ENCODE measurements around the gene RAC2.

Gene RAC2

DNA sequence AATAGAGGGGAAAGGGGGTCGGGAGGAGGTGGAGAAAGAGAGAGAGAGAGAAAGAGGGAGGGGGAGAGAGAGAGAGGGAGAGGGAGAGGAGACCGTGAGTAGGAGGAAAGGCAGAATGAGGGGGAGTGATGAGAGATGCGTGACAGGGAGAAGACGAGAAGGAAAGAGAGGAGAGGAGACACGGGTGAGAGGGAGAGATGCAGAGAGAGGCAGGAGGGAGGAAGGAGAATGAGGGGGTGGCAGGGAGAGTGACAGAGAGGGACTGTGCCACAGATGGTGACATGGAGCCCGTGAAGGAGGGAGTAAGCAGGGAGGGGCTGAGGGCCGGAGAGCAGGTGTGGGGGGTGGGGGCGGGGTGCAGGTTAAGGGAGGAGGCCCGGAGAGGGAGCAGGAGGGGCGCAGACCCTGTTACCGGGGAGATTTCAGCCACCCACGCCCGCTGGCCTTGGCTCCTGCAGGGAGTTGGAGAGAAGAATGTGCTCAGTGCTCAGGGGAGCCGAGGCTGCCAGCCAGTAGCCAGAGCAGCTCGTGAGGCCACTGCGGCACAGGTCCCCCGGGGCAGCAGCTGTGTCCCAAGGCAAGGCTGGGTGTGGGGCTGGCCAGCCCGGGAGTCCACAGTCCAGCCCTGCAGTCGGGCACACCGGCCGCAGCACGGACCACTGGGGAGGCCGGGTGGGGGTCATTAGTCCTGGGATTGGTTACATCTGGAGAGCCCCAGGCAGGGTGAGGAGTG, 31.7 kb downstream of the RAC2 start, which contains the start of gene SSTR3:
Gene SSTR3 (minus strand): TSS at position 304 of the 733 bp plus-strand sequence. CDS start 4,674 bp downstream, outside the sequence.
- H3K4me1 Mint-ChIP-seq: peaks cover 27% of the 10 kb centered on the region
- no peaks in the 10 kb centered on the region for H3K36me3 Mint-ChIP-seq
- H3K27me3 Mint-ChIP-seq: no peaks in the 10 kb centered on the region
- H3K9me3 Mint-ChIP-seq: no peaks in the 10 kb centered on the region
- ATAC-seq: no peak
- peak within 1 kb of the TSS; percentile 41 for H3K27ac Mint-ChIP-seq
- no peak within 1 kb of the TSS for H3K4me3 Mint-ChIP-seq

DNA sequence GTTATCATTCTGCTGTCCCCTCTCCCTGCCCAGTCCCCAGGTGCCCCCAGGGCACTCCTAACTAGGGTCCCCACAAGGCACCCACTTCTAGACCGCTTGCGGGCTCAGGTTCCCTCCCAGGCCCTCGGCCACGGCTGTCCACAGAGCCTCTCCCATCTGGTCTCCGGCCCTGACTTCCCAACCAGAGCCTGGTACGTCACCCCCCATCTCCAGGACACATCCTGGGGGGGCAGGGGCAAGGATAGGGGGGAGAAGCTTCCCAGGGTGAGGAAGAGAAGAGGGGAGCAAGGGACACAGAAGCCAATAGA, 32.2 kb downstream of the RAC2 start:
- Mint-ChIP-seq H3K36me3 (no peaks in the 10 kb centered on the region), H3K27ac (peak overlapping the region; percentile 38), H3K27me3 (no peaks in the 10 kb centered on the region), H3K4me3 (no peak overlapping the region), H3K4me1 (peaks cover 25% of the 10 kb centered on the region), H3K9me3 (no peaks in the 10 kb centered on the region)
- no peak for ATAC-seq

DNA sequence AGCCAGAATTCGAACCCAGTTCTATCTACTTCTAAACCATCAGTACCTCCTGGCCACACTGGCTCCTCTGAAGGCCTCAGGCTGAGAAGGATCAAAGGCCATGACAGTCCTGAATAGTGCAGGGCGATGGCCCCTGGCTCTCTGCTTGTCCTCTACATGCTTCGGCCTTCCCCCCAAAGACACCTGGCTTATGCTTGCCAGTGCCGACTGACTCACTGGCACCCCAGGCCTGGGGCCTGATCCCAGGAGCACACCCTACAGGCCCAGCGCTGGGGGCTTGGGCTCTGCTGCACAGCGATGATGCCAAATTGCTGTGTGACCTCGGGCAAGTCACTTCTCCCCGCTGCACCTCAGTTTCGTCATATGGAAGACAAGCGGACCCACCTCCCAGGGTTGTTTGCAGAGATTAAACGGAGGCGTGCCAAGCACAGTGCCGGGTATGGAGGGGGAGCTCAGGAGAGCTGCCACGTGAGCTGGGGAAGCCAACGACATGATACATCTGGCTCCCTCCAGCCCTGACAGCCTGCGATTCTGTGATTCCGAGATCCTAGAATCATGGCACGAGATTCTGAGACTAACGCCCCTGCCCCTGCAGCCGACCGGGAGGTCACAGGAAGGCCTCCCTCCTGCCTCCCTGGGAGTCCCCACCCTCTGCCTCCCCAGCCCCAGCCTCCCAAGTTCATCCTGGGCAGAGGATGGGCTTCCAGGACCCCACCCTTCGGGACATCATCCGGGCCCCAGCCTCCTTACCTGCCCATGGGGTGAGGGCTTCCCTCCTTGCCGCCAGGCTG, 32.8 kb downstream of the RAC2 start:
- Mint-ChIP-seq H3K4me1 (peaks cover 19% of the 10 kb centered on the region), H3K9me3 (no peaks in the 10 kb centered on the region), H3K36me3 (no peaks in the 10 kb centered on the region), H3K4me3 (no peak overlapping the region), H3K27ac (peak overlapping the region; percentile 28), H3K27me3 (no peaks in the 10 kb centered on the region)
- no peak for ATAC-seq

DNA sequence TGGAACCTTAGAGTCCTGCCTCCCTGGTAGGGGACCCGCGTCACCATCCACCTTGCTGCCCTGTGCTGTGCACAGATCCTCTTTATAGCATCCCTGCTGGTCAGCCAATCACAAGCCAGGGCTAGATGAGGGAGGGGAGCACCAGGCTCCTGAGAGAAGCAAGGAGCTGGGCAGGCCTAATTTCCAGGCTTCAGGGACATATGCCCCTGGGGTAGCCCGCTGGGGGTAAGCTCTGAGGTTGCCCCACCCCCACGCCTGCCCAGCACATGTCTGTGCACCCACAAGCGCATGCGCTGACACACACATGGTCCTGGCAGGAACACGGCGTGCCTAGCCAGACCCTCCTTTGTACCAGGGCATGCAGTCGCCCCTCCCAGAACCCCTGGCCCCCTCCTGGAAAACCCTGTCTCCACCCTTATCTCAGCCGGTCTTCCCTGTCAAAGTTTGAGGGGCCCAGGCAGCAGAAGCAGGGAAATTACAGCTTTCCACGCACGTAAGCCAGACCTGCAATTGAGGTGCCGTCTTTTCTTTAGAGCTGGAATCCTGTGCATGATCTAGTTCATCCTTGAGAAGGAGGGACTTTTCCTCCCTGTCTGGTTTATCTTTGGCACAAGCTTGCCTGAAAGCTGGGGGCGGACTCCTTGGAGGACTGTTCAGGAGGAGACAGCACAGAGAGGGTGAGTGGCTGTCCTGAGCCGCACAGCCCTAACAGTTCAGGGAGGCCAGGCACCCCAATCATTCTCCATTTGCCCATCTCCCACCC, 33.8 kb downstream of the RAC2 start:
- Mint-ChIP-seq H3K4me1 (peaks cover 20% of the 10 kb centered on the region), H3K9me3 (no peaks in the 10 kb centered on the region), H3K27me3 (no peaks in the 10 kb centered on the region), H3K36me3 (no peaks in the 10 kb centered on the region), H3K4me3 (no peak overlapping the region), H3K27ac (peak overlapping the region; percentile 28)
- no peak for ATAC-seq

DNA sequence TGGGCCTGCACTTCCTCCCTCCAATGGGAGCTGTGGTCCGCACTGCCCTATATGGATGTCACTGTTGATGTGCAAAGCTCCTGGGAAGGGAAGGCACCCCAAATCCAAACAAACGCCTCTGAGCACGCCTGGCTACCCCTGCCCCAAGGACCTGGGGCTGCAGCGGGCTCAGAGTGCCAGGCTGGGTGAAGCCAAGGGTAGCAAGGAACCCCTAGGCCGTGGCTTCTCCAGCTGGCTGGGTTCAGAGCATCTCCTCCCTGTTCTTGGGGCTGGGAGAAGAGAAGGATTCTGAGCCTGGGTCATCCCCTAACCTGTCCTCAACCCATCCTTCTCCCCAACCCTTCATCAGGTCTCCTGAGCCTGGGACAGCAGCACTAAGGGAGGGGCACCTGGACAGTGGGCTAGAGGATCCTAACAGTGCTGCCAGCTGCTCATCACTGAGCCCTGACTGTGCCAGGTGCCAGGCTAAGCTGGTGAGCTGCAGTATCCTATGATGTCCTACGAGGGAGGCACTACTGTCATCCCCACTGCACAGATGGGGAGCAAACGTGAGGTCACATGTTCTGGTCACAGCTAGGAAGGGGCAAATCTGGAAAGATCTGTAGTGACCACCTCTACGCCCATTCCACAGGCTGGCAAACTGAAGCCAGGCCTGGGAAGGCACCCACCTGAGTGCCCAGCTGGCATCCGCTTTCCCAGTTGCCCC, 34.8 kb downstream of the RAC2 start:
- ATAC-seq: no peak
- Mint-ChIP-seq H3K36me3 (no peaks in the 10 kb centered on the region), H3K27me3 (no peaks in the 10 kb centered on the region), H3K4me1 (peaks cover 22% of the 10 kb centered on the region), H3K27ac (peak overlapping the region; percentile 72), H3K9me3 (no peaks in the 10 kb centered on the region), H3K4me3 (no peak overlapping the region)

GRCh38 chr22:37208401-37209139, 35.5 kb downstream of the RAC2 start:
- no peak for ATAC-seq
- Mint-ChIP-seq H3K36me3 (no peaks in the 10 kb centered on the region), H3K4me1 (peaks cover 22% of the 10 kb centered on the region), H3K27ac (peak overlapping the region; percentile 72), H3K4me3 (no peak overlapping the region), H3K27me3 (no peaks in the 10 kb centered on the region), H3K9me3 (no peaks in the 10 kb centered on the region)

GRCh38 chr22:37207981-37208380, 36.1 kb downstream of the RAC2 start:
- H3K4me3 Mint-ChIP-seq: no peak overlapping the region
- ATAC-seq: no peak
- no peaks in the 10 kb centered on the region for H3K36me3 Mint-ChIP-seq
- H3K27me3 Mint-ChIP-seq: no peaks in the 10 kb centered on the region
- H3K27ac Mint-ChIP-seq: no peak overlapping the region
- peaks cover 22% of the 10 kb centered on the region for H3K4me1 Mint-ChIP-seq
- H3K9me3 Mint-ChIP-seq: no peaks in the 10 kb centered on the region

GRCh38 chr22:37206841-37207821, 36.9 kb downstream of the RAC2 start:
- Mint-ChIP-seq H3K36me3 (no peaks in the 10 kb centered on the region), H3K27ac (peak overlapping the region; percentile 34), H3K4me3 (no peak overlapping the region), H3K9me3 (no peaks in the 10 kb centered on the region), H3K27me3 (no peaks in the 10 kb centered on the region), H3K4me1 (peaks cover 18% of the 10 kb centered on the region)
- ATAC-seq: peak; percentile 32

DNA sequence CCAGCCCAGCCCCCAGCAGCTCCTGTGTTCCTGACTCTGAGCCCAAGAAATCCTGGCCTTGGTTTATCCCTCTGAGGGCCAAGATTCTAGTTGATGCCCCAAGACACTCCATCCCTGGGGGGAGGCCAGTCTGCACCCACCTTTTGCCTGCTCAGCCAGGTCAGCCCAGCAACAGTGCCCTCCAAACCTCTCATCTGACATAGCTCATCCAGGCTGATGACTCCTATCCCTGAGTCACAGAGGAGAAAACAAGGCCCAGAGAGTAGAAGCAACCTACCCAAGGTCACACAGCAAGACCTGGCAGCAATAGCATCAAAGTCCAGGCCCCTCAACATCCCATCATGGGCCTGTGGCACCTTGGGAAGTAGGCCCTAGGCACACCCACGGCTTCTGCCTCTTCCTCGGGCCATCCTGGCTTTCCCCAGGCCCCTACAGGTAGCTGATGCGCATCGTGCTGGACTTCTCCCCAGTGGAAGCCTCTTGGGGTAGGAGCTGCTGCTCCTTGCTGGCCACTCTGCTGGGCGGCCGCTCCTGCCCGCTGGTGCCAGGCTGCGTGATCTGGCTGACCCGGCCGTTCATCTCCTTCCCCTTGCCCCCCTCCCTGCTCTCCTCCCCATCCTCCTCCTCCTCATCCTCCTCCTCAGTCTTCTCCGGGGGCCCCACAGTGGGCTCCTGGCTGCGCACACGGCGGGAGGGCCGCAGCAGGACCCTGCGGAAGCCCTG, 37.8 kb downstream of the RAC2 start:
- H3K4me1 Mint-ChIP-seq: peaks cover 13% of the 10 kb centered on the region
- peak overlapping the region; percentile 34 for H3K27ac Mint-ChIP-seq
- ATAC-seq: no peak
- no peaks in the 10 kb centered on the region for H3K36me3 Mint-ChIP-seq
- H3K4me3 Mint-ChIP-seq: no peak overlapping the region
- H3K9me3 Mint-ChIP-seq: no peaks in the 10 kb centered on the region
- H3K27me3 Mint-ChIP-seq: no peaks in the 10 kb centered on the region

DNA sequence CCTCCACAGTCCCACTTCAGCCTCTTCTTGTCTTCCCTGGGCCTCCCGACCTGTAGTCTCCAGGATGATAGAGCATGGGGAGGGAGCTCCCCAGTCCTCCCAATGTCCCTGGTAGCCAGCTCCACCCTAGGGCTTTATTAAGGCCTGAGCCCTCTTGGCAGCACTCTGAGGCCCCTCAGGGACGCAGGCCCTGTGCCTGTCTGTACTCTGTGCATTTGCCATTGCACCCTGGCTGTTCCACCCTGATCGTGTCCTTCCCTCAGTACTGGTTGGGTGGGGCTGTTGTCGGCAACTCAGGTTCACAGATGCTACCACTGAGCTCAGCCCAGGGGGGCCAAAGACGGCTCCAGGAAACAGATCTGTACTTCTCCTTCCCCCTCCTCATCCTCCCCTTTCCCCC, 39.0 kb downstream of the RAC2 start:
- ATAC-seq: no peak
- Mint-ChIP-seq H3K27ac (peak overlapping the region; percentile 38), H3K36me3 (no peaks in the 10 kb centered on the region), H3K4me3 (no peak overlapping the region), H3K9me3 (no peaks in the 10 kb centered on the region), H3K27me3 (no peaks in the 10 kb centered on the region), H3K4me1 (peaks cover 23% of the 10 kb centered on the region)

DNA sequence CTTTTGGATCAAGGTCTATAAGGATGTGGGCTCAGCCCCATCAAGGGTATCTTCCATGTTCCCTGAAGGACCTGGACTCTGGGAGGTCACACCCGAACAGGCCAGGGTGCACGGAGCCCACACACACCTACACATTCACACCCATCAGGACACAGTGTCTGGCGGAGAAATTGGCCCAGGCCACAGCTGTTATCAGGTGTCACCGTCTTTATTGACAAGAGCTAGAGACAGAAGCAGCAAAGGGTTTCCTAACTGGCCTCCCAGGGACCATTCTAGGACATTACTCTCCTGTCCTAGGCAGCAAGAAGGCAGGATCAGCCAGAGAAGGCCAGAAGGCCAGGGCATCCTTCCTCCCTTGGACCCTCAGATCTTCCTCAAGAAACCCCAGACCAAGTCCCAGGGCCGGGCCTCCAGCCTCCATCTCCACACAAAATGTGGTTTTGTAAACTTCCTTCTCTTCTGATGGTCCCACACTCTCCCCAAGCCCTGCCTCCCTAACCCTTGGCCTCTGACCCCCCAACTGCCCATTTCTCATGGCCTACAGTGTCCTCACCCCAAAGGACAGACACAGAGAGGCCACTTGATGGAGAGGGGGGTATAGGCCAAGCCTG, 39.9 kb downstream of the RAC2 start:
- H3K27ac Mint-ChIP-seq: no peak overlapping the region
- no peaks in the 10 kb centered on the region for H3K9me3 Mint-ChIP-seq
- H3K36me3 Mint-ChIP-seq: no peaks in the 10 kb centered on the region
- H3K27me3 Mint-ChIP-seq: no peaks in the 10 kb centered on the region
- no peak overlapping the region for H3K4me3 Mint-ChIP-seq
- peaks cover 29% of the 10 kb centered on the region for H3K4me1 Mint-ChIP-seq
- no peak for ATAC-seq

DNA sequence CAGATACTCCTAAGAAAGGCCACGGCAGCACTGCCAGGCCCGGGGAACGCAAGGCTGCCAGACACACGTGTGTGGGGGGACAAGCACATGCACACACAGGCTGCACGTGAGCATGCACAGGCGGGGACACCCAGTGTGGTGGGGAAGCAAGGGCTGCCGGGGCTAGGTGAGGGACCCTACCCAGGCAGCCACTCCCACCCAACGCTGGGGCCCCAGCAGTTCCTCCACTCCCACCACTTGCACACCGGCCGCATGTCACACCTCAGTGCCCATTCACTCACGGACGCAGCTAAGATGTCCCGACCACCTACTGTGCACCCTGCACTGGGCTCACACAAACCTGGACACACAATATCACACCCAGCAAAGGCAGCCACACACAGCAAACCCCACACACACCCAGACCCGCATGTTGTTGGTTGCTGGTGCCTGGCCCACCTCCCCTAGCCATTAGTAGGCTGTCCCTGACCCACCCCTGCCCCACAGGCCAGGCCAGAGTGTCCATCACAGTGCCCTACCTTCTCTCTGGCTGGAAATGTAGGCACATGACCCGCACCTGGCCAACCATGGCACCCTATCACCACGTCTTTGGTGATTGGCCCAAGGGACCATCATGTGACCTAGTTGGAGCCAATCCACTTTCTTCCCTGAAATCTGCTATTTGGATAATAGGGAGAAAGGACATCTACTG, 40.6 kb downstream of the RAC2 start:
- Mint-ChIP-seq H3K4me3 (no peak overlapping the region), H3K4me1 (peaks cover 23% of the 10 kb centered on the region), H3K9me3 (no peaks in the 10 kb centered on the region), H3K36me3 (no peaks in the 10 kb centered on the region), H3K27ac (no peak overlapping the region), H3K27me3 (no peaks in the 10 kb centered on the region)
- no peak for ATAC-seq
